Medulla oblongata (tissue), 1 donor: ENCODE results near the gene ORAI2.
A peak's percentile ranks its signal among the peaks of the same experiment; 100 is the strongest.
"Not testable (repeated sequence)": the region's sequence is repeated elsewhere in the genome, so short reads cannot be mapped to it uniquely, and the experiment has no call there.

ENCODE experiments used
- DNase-seq: peaks from one replicate; pipeline ENCODE4 v3.0.0-alpha.2; 2015; ENCODE audit errors: extremely low spot score

The ORAI2 gene

DNA sequence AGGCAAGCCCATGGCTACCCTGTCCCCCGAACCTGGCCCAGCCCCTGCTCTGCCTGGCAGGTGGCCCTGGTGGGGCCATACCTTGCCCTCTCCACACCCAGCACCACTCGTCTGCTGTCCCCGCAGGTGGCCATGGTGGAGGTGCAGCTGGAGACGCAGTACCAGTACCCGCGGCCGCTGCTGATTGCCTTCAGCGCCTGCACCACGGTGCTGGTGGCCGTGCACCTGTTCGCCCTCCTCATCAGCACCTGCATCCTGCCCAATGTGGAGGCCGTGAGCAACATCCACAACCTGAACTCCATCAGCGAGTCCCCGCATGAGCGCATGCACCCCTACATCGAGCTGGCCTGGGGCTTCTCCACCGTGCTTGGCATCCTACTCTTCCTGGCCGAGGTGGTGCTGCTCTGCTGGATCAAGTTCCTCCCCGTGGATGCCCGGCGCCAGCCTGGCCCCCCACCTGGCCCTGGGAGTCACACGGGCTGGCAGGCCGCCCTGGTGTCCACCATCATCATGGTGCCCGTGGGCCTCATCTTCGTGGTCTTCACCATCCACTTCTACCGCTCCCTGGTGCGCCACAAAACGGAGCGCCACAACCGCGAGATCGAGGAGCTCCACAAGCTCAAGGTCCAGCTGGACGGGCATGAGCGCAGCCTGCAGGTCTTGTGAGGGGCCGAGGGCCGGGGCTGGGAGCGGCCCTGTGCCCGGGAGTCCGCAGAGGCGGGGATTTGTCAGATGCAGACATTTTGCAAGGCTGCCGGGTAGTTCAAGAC lies 13.2 kb downstream of the ORAI2 start:
- DNase-seq: no peak

DNA sequence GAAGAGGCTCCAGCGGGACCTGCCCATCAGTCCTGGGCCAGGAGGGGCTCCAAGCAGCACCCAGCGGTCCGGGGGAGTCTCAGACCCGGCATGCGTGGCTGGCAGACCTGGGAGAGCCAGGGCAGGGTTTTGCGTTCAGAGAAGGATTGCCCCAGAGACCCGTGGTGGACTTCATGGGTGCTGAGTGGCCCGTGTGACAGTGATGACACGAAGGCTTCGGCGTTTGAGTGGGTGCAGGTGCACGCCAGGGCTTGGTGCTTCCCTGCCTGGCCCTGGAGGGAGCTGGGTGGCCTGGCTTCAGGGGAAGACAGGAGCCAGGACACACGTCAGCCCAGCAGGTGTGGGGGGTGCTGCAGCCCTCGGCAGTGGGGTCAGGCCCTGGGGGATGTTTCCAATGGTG lies 13.9 kb downstream of the ORAI2 start:
- no peak for DNase-seq

DNA sequence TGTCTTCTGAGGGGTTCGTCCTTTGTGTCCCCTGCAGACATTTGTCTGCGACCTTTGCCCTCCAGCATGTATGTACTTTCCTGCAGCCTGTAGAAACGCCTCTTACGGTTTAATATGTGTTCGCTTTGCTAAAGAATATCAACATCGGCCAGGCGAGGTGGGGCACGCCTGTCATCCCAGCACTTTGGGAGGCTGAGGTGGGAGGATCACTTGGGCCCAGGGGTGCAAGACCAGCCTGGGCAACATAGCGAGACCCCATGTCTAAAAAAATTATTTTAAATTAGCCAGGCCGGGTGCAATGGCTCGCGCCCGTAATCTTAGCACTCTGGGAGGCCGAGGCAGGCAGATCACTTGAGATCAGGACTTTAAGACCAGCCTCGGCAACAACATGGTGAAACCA lies 15.8 kb downstream of the ORAI2 start:
- DNase-seq: no peak

DNA sequence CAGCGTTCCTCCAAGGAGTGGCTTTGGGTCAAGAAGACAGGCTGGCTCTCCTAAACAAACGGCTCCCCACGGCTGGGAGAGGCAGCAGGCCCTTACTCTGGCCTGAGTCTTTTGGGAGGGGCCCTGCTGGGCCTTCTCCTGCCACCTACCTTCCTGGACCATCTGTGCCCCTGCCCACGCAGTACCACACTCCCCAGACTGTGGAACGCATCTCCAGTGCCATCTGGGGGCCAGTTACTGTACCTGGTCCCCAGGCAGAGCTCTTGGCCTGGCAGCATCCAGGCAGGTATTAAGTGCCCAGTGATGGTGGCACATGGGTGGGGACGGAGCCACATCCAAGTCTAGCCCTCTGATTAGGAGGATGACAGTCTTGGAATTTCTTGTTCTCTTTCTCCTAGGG lies 16.9 kb downstream of the ORAI2 start:
- DNase-seq: no peak

DNA sequence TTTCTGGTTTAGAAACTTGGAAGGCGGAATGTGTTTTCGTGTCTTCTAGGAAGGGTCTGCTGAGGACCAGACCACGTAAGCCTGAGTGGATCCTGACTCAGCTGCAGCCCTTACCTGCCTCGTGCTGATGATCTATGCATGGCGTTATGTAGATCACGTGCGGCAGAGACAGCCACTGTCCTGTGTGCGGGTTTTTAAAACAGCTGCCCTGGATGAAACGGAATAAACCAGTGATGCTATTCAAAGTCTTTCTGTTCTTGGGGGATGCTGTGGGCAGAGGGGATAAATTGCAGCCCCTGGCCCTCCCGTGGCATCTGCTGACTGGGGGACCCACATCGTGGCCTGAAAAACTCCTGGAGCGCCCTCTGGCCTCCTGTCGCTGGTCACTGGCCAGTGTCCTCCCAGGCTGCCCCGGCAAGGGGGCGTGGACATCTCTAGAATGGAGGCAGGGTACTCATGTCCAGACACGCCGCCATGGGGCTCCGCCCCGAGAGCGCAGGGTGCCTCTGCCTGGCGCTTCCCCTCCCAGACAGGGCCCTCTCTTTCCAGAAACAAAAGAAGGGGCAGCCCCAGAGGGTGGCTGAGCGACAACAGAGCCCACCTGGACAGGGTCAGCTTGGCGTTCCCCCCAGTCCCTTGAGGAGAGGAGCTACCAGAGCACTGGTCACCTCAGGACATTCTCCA lies 18.1 kb downstream of the ORAI2 start:
- DNase-seq: no peak

DNA sequence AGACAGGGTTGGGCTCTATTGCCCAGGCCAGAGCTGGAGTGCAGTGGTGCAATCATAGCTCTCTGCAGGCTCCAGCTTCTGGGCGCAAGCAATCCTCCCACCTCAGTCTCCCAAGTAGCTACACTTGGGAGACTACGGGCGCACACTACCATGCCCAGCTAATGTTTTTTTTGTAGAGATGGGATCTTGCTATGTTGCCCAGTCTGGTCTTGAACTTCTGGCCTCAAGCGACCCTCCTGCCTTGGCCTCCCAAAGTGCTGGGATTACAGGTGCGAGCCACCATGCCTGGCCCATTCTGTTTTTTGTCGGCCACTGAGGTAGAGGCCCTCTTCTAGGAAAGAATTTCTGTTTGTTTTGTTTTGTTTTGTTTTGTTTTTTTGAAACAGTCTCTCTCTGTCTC lies 19.1 kb downstream of the ORAI2 start:
- DNase-seq: no peak

DNA sequence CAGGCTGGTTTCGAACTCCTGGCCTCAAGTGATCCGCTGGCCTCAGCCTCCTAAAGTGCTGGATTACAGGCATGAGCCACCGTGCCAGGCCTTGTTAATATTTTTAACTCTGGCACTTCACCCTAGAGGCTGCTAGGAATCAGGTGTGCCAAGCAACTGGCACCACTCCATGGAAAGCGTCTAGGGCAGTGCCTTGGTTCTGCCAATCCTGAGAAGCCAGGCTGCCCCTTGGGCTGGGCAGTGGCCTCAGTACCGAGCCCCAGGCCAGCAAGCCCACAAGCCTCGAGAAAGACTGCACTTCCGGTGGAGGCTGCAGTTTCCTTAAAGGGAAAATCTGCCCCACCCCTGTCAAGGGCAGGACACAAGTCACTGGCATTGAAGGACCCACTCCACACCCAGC lies 19.9 kb downstream of the ORAI2 start:
- no peak for DNase-seq

DNA sequence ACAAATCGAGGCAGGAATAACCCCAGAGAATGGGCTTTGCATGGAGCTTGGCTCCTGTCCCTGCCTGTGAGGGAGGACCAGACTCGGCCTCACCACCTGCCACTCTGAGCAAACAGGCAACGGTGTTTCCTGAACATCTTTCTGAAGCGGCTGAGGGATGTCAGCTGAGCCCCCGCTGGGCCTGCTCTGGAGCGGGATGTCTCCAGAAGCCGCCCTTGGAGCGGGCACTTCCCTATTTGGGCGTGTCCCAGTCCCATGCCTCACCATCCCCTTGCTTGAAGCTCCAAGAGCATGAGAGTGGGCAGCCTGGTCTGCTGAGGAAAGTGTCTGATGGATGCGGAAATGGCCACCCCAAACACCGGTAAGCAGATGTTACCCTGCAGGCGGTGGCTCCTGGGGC lies 21.1 kb downstream of the ORAI2 start:
- DNase-seq: no peak

DNA sequence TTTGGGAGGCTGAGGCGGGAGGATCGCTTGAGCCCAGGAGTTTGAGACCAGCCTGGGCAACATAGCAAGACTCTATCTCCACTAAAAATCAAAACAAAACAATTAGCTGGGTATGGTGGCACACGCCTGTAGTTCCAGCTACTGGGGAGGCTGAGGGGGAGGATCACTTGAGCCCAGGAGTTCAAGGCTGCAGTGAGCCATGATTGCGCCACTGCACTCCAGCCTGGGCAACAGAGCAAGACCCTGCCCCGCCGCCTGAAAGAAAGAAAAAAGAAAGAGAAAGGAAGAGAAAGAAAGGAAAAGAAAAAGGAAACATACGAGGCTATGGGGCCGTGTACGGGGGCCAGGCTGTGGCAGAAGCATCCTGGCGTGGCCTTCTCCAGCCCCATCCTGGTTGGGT lies 21.6 kb downstream of the ORAI2 start:
- not testable (repeated sequence) for DNase-seq

DNA sequence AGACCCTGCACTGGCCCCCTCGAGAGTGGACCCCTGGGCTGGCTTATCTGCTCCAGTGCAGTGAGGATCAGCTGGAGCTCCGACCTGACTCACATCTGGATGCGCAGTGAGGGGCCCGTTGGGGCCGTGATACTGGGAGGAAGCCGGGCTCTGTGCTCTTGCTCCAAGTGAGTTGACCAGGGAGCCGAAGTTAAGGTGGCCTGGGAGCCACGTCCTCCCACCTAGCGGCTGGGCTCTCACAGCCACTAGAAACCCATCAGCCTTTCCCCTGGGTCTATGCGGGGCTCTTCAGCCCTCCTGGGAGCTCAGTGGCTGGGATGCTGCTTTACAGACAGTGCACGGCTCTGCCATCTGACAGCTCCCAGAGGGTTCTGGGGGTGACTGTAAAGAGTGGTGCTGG lies 22.2 kb downstream of the ORAI2 start:
- DNase-seq: no peak

DNA sequence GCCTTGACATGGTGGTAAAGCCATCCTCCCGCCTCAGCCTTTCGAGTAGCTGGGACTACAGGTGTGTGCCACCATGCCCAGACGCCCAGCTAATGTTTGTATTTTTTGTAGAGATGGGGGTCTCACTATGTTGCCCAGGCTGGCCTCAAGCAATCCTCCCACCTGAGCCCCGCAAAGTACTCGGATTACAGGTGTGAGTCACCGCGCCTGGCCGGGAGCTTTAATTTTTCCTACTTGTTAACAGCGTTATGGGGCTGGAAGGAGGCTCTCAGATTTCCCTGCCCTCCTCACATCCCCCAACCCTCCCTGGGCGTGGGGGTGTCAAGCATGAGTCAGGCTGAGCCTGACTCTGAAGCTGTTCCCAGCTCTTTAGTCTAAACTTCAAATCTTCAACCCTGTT lies 23.0 kb downstream of the ORAI2 start:
- no peak for DNase-seq

DNA sequence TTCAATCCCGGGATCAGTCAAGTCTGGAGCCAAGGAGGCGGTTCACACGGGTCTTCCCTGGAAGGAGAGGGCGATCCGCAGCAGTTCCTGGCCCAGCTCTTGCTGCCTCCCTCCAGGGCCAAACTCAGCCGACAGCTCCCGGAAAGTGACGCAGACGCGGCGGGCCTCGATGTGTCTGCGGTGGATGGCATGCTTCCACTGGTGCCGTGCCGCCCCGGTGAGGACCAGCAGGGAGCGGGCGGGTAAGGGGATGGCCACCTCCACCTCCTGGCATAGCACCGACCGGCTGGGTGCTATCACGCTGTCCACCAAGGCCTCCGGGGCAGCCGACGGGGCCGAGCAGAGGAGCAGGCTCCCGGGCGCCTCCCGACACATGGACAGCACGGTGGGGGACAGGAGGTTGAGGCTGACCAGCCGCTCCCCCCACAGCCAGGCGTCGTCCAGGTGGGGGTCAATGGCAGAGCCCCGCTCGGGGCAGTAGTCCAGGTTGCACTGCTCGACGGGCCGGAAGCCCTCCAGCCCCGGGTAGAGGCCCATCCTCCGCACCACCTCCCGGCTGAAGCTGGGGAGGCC lies 24.1 kb downstream of the ORAI2 start:
- no peak for DNase-seq

DNA sequence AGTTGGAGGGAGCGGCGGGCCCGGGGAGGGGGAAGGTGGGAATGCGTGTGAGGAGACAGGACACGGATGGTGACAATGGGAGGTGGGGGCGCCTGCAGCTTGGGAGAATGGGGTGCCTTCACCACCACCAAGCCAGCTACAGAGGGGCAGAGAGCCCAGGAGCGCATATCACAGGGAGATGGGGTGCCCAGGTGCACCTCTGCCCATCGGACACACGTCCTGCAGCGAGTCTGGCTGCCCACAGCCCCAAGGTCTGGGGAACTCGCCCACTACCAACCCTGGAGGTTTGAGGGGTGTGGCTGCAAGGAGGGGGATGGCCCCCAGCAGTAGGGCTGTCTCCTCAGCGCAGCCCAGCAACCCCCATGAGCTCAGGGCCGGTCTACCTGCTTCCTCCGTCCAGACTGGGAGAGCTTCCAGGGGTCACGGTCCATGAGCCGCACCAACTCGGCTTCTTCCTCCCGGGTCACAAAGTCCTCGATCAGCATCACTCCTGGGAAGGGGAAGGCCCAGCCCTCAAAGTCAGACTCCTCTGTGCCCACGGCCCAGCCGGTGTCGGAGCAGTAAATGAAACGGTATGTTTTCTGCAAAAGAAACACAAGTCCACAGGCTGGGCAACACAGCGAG lies 26.0 kb downstream of the ORAI2 start:
- DNase-seq: no peak

DNA sequence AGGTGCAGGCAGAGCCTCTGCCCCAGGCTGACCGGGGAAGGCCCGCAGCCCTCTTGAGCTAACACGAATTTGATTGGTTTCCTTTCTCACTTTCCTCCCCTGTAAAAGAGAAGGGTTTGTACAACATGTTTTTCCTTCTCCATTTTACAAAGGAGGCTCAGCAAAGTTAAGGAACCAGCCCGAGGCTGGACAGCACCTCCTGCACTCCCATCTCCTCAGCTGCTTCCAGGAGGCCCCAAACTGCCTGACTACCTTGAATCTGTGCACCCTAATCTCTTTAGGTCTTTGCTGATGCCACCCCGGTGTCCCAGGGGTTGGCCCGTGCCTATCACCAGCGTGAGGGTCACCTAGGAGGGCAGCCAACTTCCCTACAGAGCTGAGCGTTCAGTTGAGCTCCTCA lies 27.1 kb downstream of the ORAI2 start:
- no peak for DNase-seq

DNA sequence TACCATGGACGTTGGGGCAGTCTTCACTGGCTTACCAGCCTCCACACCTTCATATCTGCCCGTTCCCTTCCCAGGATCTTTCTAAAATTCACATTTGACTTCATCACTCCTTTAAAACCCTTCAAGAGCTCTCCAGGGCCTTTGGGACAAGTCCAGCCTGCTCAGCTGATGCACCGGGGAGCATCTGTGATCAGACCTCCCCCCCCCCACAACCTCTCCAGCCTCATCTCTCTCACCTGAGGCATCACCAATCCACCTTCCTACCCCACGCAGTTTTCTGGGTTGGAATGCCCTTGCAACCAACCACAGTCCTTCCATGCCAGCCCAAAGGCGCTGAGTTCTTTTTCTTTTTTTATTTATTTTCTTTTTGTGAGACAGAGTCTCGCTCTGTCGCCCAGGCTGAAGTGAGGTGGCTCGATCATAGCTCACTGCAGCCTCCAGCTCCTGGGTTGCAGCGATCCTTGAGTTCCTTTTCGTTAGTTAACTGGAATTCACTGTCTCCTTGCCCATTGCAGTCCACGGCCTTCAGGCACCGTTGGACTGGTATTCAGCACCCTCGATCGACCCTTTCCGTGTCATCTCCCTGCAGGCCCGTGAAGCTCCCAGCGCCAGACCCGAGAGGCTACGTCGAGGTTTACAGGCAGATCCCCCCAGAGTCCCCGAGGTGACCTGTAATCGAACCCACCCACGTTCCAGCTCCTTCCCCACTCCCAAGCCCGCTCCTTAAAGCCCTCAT lies 30.6 kb downstream of the ORAI2 start:
- DNase-seq: no peak

DNA sequence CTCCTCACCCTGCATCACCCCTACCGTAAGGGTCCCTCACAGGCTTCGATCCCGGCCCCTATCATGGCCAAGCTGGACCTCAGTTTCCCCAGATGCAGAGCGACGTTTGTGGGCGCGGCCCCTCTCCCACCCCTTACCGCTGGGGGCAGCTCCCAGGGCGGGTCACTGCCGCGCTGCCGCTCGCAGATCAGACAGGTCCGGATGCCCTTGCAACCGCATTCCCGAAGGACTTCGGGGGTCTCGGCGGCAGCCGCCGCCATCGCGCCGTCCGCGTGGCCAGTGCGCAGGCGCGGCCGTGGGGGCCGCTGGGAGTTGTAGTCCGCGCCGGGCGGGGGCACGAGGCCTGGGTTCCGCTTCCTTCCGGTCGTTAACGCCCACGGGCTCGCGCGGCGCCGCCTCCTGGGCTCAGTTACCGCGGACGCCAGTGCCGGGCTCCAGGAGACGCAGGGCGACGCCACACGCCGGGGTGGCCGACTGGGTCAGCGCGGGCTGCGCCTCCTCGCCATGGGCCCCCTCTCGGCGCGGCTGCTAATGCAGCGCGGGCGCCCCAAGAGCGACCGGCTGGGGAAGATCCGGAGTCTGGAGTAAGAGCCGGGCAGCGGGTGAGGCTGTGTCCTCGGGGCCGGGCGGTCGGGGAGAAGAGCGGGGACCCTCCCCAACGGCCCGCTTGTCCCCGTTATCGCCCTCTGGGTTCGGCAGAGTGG lies 31.4 kb downstream of the ORAI2 start, which contains the start of the genes ALKBH4 and LRWD1:
Gene ALKBH4, minus strand, starts transcription at position 287 of the 704 bp plus-strand sequence. Its CDS starts 27 bp downstream, at position 260.
Gene LRWD1, plus strand, starts transcription at position 408 of the 704 bp plus-strand sequence. Its CDS starts 97 bp downstream, at position 505.
- DNase-seq: peak; percentile 94

DNA sequence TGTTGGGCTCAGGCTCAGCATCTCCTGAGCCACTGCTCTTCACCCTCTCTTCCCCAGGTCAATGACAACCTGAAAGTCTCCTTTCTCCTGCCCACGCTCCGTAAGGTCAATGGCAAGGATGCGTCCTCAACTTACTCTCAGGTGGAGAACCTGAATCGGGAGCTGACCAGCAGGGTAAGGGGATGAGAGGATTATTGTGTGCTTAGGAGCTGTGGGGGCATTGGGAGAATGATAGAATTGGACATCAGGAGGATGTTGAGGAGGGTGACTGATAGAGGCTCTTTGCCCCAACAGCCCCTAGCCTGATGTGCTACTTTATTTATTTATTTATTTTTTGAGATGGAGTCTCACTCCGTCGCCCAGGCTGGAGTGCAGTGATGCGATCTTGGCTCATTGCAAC lies 32.7 kb downstream of the ORAI2 start:
- no peak for DNase-seq

DNA sequence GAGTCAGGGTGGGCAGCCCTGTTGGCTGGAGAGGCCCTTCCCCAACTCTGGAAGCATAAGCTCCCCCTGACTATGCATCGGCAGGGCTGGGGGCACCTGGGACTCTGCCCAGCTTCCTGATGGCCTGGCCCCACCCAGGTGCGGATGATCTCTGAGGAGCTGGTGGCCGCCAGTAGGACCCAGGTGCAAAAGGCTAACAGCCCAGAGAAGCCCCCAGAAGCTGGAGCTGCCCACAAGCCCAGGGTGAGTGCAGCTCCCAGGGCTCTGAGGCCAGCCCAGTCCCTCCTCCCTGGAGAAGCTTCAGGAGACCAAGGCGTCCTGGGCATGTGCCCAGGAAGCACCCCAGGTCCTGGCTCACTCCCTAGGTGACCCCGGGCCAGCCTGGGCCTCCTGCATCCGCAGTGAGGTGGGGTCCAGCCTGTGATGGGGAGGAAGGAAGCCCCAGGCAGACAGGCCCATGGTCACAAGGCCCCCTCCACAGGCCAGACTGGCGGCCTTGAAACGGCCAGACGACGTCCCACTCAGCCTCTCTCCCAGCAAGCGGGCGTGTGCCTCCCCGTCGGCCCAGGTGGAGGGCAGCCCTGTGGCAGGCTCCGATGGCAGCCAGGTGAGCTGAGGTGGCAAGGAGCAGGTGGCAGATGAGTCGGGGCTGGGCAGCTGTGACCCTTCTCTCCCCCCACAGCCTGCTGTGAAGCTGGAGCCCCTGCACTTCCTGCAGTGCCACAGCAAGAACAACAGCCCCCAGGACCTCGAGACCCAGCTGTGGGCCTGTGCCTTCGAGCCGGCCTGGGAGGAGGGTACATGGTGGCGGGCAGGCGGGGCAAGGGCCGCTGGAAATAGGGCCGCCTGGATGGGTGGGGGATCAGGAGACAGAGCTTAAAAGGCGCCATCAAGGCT lies 34.5 kb downstream of the ORAI2 start:
- no peak for DNase-seq

DNA sequence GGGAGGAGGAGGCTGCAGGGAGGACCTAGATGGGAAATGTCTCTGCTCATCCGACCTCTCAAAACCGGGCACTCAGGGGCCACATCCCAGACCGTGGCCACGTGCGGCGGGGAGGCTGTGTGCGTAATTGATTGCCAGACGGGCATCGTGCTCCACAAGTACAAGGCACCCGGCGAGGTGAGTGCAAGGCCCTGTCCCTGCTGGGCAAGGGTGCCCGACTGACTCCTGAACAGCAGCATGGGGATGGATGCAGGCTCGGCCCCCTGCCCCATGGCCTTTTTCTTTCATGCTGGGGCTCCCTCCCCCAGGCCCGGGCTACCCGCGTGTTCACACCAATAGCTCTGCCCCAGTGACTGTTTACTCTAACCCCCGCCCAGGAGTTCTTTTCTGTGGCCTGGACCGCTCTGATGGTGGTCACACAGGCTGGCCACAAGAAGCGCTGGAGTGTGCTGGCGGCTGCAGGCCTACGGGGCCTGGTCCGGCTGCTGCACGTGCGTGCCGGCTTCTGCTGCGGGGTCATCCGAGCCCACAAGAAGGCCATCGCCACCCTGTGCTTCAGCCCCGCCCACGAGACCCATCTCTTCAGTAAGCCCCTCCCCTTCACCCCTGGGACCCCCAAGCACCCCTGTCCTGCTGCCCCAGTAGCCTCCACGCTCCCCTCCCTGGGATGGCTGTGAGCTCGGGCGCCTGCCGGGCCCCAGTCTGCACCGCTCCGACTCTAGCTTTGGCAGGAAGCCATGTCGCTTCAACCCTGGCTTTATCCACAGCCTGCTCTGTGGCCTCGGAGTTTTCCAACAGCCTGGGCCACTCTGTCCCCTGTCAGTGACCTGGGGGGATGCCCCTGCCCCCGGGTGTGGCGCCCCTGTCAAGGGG lies 35.3 kb downstream of the ORAI2 start:
- DNase-seq: no peak
